RWPE2 (cell line): ENCODE results near the gene PTPRD.

Experiments used
- ATAC-seq: fragments of 200-7000 bp; cut with Tn5 transposase; 3 replicates; pipeline ENCODE4 v1.9.1; 2021; ENCODE audit warnings: low read depth
- DNase-seq: peaks from one replicate; pipeline ENCODE4 v3.0.0-alpha.2; 2020; ENCODE audit warnings: low spot score
- H3K27ac ChIP-seq: fragments of 450-650 bp; 2 replicates; pipeline ENCODE4 v1.5.1; 2017; ENCODE audit warnings: mild to moderate bottlenecking; ENCODE audit not compliant: poor library complexity, severe bottlenecking
- H3K27me3 ChIP-seq: fragments of 250-450 bp; sonication (Bioruptor Pico); 2 replicates; pipeline ENCODE4 v1.5.1; 2021; ENCODE audit warnings: mild to moderate bottlenecking, moderate library complexity; ENCODE audit not compliant: insufficient read depth, poor library complexity, severe bottlenecking
- H3K36me3 ChIP-seq: fragments of 250-450 bp; sonication (Bioruptor Pico); 2 replicates; pipeline ENCODE4 v1.5.1; 2020; ENCODE audit warnings: low read depth, mild to moderate bottlenecking, moderate library complexity
- H3K4me1 ChIP-seq: fragments of 250-450 bp; sonication (Bioruptor Pico); 2 replicates; pipeline ENCODE4 v1.5.1; 2021; ENCODE audit warnings: mild to moderate bottlenecking, moderate library complexity; ENCODE audit not compliant: insufficient read depth, poor library complexity, severe bottlenecking
- H3K4me3 ChIP-seq: fragments of 250-450 bp; sonication (Bioruptor Pico); 2 replicates; pipeline ENCODE4 v1.5.1; 2021; ENCODE audit warnings: mild to moderate bottlenecking, moderate library complexity; ENCODE audit not compliant: severe bottlenecking
- H3K9me3 ChIP-seq: fragments of 250-450 bp; sonication (Bioruptor Pico); 2 replicates; pipeline ENCODE4 v1.5.1; 2021; ENCODE audit warnings: mild to moderate bottlenecking, moderate library complexity; ENCODE audit not compliant: severe bottlenecking
- TF ChIP-seq, protein P1 (sequence below): fragments of 450-650 bp; IDR thresholded peaks from one replicate; pipeline ENCODE4 v1.5.1; 2017; ENCODE audit warnings: mild to moderate bottlenecking, moderate library complexity; ENCODE audit not compliant: poor library complexity, severe bottlenecking

The PTPRD gene

DNA sequence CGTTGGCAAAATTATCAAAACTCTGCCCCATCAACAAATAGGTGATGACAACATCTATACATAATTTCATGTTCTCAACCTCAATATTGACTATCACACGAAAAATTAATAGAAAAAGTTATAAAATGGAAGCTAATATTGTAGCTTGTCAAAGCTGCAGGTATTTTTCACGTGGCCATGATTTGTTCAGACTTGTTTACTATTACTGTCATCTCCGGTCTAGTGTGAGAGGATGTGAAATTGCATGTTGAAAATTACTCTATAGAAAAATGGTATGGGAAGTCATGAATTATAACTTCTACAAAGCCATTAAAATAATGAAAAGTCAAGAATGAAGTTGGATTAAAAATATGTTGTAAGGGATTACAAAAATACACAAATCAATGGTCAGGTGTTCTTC is 385.8 kb downstream of the PTPRD start:
- Histone ChIP-seq H3K36me3 (no peaks in the 10 kb centered on the region), H3K4me3 (no peak overlapping the region), H3K27me3 (no peaks in the 10 kb centered on the region), H3K9me3 (no peaks in the 10 kb centered on the region), H3K4me1 (no peaks in the 10 kb centered on the region), H3K27ac (no peak overlapping the region)
- DNase-seq (no peak), ATAC-seq (no peak)
- TF ChIP-seq, protein P1, sequence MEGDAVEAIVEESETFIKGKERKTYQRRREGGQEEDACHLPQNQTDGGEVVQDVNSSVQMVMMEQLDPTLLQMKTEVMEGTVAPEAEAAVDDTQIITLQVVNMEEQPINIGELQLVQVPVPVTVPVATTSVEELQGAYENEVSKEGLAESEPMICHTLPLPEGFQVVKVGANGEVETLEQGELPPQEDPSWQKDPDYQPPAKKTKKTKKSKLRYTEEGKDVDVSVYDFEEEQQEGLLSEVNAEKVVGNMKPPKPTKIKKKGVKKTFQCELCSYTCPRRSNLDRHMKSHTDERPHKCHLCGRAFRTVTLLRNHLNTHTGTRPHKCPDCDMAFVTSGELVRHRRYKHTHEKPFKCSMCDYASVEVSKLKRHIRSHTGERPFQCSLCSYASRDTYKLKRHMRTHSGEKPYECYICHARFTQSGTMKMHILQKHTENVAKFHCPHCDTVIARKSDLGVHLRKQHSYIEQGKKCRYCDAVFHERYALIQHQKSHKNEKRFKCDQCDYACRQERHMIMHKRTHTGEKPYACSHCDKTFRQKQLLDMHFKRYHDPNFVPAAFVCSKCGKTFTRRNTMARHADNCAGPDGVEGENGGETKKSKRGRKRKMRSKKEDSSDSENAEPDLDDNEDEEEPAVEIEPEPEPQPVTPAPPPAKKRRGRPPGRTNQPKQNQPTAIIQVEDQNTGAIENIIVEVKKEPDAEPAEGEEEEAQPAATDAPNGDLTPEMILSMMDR, result no peak

DNA sequence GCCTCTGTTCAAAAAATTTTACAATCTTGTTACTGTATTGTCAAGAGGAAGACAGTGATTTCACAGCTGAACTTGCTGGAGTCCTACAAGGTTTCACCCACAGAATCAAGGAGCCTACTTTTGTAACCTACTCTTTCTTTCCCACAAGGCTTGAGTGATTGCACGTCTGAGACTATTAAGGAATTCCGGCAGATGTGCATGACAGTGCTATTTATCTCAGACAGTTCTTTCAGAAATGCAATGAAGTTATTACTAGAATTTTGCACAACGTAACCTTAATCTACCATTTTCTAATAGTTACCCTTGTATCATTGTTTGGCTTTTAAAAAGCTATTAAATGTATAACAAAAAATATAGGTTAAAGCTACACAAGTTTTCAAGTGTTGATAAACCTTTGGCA is 400.1 kb downstream of the PTPRD start:
- no peaks in the 10 kb centered on the region for H3K36me3 ChIP-seq
- ATAC-seq (no peak), DNase-seq (no peak)
- no peak overlapping the region for H3K4me3 ChIP-seq
- H3K27ac ChIP-seq, result no peak overlapping the region
- peaks cover 22% of the 10 kb centered on the region for H3K27me3 ChIP-seq
- TF ChIP-seq, protein P1, result no peak
- H3K9me3 ChIP-seq, result no peaks in the 10 kb centered on the region
- no peaks in the 10 kb centered on the region for H3K4me1 ChIP-seq

DNA sequence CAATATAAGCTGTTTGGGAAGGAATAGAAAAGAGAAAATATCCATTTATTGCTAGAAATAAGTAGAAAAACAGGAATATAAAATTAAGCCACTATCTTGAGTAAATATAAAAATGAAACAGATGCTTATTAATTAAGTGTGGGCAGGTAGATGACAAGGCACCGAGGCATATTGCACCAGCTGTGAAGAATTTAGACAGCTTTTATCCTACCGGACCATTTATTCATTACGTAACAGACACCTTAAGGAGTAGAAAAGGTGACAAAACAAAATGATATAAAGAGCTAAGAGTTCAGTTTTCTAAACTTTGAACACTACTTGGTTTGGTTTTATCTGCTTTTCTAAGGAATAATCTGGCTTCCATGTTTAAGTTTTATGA is 404.1 kb downstream of the PTPRD start:
- Histone ChIP-seq H3K4me1 (no peaks in the 10 kb centered on the region), H3K9me3 (no peaks in the 10 kb centered on the region), H3K36me3 (no peaks in the 10 kb centered on the region), H3K27ac (no peak overlapping the region), H3K4me3 (no peak overlapping the region), H3K27me3 (peaks cover 33% of the 10 kb centered on the region)
- TF ChIP-seq, protein P1, result no peak
- DNase-seq, result no peak
- no peak for ATAC-seq

DNA sequence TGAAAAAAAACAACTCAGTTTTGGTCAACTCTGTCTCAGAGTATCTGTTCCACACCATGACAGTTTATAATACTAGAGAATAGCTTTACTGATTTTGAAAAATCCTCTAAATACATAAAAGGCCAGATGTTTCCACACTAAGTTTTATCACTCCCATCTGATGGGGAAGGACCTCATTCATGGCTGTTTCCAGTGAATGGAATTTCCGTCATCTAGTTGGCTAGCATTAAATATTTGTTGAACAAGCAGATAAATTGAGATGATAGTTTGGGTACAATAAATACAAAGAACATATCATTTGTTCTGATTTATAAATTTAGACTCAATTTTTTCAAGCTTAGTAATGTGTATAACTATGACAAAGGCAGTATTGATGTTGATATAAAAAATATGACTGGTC is 408.5 kb downstream of the PTPRD start:
- H3K27ac ChIP-seq, result no peak overlapping the region
- TF ChIP-seq, protein P1, result no peak
- no peaks in the 10 kb centered on the region for H3K9me3 ChIP-seq
- no peak overlapping the region for H3K4me3 ChIP-seq
- no peaks in the 10 kb centered on the region for H3K4me1 ChIP-seq
- ATAC-seq (no peak), DNase-seq (no peak)
- H3K36me3 ChIP-seq, result no peaks in the 10 kb centered on the region
- peaks cover 27% of the 10 kb centered on the region for H3K27me3 ChIP-seq

DNA sequence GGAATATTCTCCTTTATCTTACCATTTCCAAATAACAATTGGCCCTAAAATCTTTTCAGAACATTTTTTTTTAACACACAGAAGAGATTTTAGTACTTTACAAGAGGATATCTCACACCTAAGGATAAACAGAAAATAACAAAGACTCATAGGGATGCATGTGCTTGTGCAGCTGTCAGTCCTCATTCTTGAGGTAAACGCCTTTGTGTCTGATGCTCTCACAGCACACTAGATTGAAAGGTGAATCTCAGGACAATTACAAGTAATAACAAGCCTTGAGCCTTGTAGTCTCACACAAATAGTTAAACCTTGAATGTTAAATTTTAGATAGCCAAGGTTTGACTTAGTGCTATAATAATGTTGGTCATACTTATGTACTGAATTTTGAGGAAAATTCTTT is 439.2 kb downstream of the PTPRD start:
- TF ChIP-seq, protein P1, result no peak
- no peaks in the 10 kb centered on the region for H3K36me3 ChIP-seq
- H3K4me1 ChIP-seq, result no peaks in the 10 kb centered on the region
- H3K4me3 ChIP-seq, result no peak overlapping the region
- no peak for ATAC-seq
- DNase-seq, result no peak
- no peak overlapping the region for H3K27ac ChIP-seq
- no peaks in the 10 kb centered on the region for H3K9me3 ChIP-seq
- no peaks in the 10 kb centered on the region for H3K27me3 ChIP-seq
